GM19099 (cell line): ENCODE results near the gene LEFTY2.
A peak's percentile ranks its signal among the peaks of the same experiment; 100 is the strongest.

ENCODE experiments used
- POLR2A ChIP-seq: IDR thresholded peaks from 3 replicates; pipeline ENCODE4 v1.6.1; 2011; ENCODE audit warnings: low read depth; ENCODE audit not compliant: insufficient read length; ENCODE audit errors: extremely low read depth

Gene LEFTY2

DNA sequence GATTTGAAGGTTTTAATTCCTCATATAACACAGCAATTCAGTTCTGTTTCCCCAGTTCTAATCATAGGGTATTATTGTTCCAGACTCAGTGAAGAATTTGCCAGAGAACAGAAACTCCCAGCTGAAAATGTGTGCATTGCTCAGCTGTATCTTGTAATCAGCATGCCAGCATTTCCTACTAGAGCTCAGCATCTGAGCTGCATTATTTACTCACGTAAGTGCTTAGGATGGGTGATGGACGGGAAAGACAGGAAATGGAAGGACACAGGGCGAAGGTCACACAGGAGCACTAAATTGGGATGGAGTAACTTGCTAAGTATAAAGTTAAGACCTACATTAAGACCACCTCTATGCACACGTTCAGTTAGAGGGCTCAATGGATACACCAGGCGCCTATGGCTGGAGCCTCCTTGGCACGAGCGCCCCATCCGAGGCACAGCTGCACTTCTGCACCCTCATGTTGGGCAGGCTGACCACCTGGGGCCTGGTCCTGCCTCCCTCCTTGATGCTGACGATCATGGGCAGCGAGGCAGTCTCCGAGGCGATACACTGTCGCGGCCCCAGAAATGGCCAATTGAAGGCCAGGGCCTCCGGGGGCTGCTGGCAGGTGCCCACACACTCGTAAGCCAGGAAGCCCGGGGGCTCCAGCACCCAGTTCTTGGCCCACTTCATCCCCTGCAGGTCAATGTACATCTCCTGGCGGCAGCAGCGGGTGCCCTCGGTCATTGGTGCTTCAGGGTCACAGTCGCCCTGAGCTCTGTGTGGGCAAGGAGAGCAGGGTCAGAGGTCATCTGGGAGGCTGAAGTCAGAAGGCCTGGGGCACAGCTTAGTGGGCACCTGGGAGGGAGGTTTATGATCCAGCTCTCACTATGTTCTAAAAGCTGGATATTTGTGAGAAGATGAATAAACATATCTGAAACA lies 3.7 kb downstream of the LEFTY2 start:
- TF ChIP-seq POLR2A: no peak

DNA sequence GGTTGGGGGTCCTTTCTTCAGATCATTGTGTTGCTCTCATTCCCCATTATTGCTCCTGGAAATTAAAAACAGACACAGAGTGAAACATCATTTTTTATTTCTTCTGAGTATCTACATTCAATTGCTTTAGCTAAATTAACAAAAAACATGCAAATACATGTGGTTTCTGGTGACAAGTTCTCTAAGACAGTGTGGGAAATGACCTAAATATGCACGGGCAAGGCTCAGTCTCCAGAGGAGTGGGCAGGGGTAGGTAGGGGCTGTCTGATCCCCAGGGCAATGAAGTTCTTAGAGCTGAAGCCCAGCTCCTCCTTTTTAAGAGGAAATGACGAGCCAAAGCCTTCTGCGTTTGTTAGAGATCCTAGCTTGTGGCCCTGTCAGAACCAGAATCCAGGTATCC lies 4.5 kb downstream of the LEFTY2 start:
- TF ChIP-seq POLR2A: no peak

- TF ChIP-seq POLR2A: no peak
Measured at GRCh38 chr1:225934711-225935110, 6.3 kb downstream of the LEFTY2 start.

DNA sequence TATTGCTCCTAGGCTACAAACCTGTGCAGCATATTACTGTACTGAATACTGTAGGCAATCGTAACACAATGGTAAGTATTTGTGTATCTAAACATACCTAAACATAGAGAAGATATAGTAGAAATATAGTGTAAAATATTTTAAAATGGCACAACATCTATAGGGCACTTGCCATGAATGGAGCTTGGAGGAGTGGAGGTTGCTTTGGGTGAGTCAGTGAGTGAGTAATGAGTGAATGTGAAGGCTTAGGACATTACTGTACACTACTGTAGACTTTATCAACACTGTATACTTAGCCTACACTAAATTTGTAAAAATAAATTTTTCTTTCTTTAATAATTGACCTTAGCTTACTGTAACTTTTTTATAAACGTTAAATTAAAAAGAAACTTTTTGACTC lies 7.9 kb downstream of the LEFTY2 start:
- no peak for TF ChIP-seq POLR2A

- no peak for TF ChIP-seq POLR2A
Measured at GRCh38 chr1:225931270-225932136, 9.5 kb downstream of the LEFTY2 start.

DNA sequence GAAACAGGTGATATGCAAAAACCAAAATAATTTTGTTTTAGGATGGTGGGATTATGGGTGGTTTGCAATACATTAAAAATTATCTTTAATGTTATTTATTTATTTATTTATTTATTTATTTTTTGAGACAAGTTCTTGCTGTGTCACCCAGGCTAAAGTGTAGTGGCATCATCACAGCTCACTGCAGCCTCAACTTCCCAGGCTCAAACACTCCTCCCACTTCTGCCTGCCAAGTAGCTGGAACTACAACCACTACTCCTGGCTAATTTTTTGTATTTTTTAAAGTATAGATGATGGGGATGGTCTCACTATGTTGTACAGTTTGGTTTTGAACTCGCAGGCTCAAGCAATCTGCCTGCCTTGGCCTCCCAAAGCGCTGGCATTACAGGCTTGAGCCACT lies 10.5 kb downstream of the LEFTY2 start:
- TF ChIP-seq POLR2A: no peak

- TF ChIP-seq POLR2A: no peak
Measured at GRCh38 chr1:225928186-225929175, 12.5 kb downstream of the LEFTY2 start.

DNA sequence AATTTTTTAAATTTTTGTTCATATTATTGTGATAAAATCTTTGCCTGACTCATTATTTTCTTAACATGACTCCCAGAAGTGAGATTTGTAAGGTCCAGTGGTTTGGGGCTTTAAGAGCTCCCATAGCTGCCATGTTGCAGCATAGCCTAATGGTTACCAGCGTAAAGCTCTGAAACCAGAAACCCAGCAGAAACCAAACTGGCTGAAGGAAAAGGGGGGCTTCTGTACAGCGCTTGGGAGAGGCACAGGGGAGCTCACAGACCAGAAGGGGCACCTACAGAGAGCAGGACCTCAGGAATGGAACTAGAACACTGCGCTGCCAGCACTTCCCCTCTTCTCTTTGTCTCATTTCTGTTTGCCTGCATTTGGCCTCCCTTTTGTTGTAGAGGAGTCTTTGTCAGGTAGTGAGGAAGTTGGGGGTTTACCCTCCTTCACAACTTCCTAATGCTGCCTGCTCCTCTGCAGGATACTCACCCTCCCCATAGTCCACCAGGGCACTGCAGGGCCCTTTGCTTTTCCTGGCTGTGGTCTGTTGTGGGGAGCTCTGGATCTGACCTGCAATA lies 14.4 kb downstream of the LEFTY2 start:
- TF ChIP-seq POLR2A: no peak

DNA sequence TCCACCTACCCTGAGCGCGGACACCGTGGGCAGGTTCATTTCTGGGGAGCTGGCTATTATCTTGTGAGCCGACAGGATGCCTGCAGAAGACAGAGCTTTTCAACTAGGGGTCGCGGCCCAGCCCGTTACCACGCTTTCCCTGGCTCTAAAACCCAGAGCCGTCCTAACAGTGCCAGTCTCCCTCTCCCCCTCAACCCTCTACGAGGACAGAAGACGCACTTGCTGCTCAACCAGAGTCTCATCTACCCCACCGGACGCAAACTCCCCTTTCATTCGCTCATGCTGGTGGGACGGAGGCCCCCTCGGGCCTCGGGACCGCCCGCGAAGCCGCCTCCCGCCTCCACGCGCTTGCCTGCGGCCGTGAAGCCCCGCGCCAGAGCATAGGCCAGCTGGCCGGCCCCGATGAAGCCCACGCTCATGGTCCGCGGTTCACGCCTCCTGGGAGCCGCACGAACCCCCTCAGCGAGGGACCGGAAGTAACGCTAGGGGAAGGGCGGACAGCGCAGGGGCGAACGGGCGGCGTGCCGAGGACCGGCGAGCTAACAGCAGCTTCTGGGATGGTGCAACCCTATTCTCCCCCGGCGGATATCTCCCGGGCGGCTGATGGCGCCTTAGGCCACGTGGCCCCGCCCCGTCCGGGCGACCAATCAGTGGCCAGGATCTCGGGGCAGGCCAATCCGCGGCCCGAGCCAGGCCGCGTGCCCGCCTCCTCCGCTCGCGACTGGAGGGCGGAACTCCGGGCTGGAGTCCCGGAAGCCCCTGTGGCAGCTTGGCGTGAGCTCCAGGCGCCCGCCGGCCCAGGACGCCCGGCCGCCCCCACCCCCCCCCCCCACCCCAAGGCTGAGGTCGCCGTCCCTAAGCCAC lies 17.1 kb downstream of the LEFTY2 start, which contains the start of gene PYCR2:
PYCR2 (minus strand) TSS at position 559 of the 864 bp plus-strand sequence; CDS start at position 419, 140 bp downstream.
- peak; percentile 94 for TF ChIP-seq POLR2A

DNA sequence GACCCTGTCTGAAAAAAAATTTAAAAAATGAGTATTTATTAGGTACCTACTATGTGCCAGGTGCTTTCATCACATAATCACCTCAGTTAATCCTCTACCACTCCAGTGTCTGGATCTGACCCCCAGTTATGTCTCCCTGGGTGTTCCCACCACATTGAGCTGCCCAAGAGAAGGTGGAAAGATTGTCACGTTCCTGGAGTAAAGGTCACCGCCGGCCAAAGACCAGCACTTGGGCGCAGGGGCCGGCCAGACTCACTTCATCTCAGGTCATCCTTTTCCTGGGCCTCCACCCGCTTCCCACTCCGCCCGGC lies 17.7 kb downstream of the LEFTY2 start:
- no peak for TF ChIP-seq POLR2A

DNA sequence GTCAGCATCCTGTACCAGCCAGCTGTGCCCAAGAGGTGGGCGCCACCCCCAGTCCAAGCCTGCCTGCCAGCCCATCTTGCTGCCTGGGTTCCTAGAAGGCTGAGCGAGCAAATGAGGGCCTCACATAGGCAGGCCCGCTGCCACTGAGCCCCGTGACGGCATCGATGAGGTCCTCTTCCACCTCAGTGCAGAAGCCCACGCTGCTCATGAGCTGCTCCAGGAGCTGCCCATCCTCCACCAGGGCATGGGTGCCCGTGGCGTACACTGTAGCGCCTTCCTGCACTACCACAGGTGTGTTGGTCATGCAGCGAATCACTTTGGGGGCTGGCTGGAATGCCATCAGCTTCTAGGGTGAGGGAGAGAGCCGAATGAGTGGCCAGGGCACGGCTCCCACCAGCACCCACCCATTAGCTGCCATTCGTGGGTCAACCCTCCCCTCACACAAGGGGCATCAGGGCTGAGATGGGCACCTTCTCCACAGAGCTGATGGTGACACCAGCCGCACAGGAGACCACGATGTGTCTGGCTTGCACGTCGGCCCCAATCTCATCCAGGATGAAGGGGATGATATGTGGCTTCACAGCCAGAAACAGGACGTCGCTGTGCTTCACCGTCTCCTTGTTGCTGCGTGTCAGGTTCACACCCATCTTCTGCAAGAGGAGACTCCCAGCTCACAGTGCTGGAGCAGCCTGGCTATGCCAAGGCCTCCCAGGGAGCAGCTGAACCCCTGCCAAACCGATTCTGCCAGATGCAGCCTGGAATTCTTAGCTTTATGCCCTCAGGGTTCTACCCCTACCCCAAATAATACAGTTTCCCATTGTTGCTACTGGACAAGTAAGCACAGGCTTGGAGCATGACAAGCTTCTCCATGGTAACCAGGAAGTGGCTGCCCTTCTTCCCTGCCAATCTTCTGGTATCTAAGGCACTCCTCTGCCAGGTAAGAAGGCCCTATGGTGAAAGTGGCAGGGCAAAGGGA lies 19.0 kb downstream of the LEFTY2 start:
- TF ChIP-seq POLR2A: no peak

DNA sequence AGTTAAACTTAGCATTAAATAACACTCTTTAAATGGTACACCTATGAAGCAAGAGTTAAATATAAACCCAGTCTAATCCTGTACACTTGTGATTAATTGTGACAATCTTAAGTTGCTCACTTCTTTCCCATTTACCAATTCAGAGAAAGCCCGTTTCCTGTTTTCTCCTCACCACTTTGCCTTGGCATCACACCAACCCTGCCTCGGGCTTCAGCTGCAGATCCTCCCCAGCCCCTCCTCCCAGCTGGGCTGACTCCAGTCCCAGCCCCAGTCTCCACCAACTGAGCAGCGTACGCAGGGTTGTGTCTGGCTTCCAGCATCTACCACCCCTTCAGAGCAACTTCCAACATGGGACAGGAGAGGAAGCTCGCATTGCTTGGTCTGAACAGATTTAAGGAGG lies 21.1 kb downstream of the LEFTY2 start:
- TF ChIP-seq POLR2A: no peak

DNA sequence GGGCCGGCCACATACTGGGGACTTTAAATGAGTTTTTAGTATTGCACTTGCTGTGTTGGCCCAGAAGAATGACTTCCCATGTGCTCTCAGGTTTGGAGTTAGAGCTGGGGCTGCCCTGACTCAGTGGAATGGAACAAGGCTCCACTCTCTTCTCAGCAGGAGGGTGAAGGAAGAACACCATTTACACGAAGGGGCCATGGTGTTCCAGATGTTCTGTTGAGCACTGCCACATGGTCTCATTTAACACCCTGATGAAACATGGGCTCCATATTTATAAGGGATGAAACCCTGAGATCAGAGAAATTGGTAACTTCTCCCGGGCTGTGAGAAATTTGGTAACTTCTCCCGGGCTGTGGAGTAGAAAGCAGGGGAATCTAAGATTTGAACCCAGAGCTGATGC lies 22.7 kb downstream of the LEFTY2 start:
- TF ChIP-seq POLR2A: no peak

GRCh38 chr1:225917536-225917935 lies 23.5 kb downstream of the LEFTY2 start:
- TF ChIP-seq POLR2A: no peak
